OCI-LY7 (cell line): ENCODE data around the gene TRABD2B.

Experiments
- EZH2phosphoT487 ChIP-seq: fragments of 200-600 bp; sonication (generic); IDR thresholded peaks from 2 replicates; pipeline ENCODE4 v1.6.1; 2018; ENCODE audit warnings: low read depth, borderline replicate concordance, mild to moderate bottlenecking, mixed run types, antibody characterized with exemption, low read length, moderate library complexity, mixed read lengths
- TF ChIP-seq, protein P1 (sequence below): fragments of 200-600 bp; sonication (generic); conservative IDR thresholded peaks from 2 replicates; pipeline ENCODE4 v1.5.1; 2014; ENCODE audit warnings: mild to moderate bottlenecking, antibody characterized with exemption, low read length, moderate library complexity, mixed read lengths

DNA sequence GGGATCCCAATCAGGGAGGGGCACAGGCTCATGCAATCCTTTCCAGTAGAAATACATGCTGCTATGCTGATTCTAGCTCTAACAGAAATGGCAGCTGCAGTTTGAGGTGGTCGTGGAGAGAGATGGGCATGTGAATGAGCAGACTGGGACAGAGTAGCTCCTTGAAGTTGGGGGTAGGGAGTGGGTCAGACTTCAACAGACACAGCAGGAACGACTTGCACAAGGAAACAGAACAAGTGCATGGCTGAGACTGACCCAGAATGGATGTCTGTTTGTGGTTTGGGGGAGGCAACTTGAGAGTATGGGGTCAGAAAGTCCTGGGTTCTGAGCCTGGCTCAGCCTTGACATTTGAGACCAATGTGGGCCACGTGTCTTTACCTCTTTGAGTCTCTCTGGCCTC, 25.1 kb upstream of the TRABD2B start:
- TF ChIP-seq, protein P1, sequence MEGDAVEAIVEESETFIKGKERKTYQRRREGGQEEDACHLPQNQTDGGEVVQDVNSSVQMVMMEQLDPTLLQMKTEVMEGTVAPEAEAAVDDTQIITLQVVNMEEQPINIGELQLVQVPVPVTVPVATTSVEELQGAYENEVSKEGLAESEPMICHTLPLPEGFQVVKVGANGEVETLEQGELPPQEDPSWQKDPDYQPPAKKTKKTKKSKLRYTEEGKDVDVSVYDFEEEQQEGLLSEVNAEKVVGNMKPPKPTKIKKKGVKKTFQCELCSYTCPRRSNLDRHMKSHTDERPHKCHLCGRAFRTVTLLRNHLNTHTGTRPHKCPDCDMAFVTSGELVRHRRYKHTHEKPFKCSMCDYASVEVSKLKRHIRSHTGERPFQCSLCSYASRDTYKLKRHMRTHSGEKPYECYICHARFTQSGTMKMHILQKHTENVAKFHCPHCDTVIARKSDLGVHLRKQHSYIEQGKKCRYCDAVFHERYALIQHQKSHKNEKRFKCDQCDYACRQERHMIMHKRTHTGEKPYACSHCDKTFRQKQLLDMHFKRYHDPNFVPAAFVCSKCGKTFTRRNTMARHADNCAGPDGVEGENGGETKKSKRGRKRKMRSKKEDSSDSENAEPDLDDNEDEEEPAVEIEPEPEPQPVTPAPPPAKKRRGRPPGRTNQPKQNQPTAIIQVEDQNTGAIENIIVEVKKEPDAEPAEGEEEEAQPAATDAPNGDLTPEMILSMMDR = no peak
- TF ChIP-seq EZH2phosphoT487 = no peak
